BLaER1 treated with 17β-estradiol and CSF1 and Interleukin-3, amounts not matched to agents 10 nM and 100 nM (cell line): ENCODE measurements around the gene CEL.
A peak's percentile ranks its signal among the peaks of the same experiment; 100 is the strongest.
"Not testable (repeated sequence)": the region's sequence is repeated elsewhere in the genome, so short reads cannot be mapped to it uniquely, and the experiment has no call there.

Experiments used
- H3K27ac ChIP-seq, 11 experiments: shearing (Covaris generic); formaldehyde crosslinking; 2 replicates each; pipeline ENCODE4 v1.8.1; 2022
- H3K27me3 ChIP-seq, 11 experiments: shearing (Covaris generic); formaldehyde crosslinking; 2 replicates each; pipeline ENCODE4 v1.8.1; 2022
- H3K36me3 ChIP-seq, 11 experiments: shearing (Covaris generic); formaldehyde crosslinking; 2 replicates each; pipeline ENCODE4 v1.8.1; 2022
- H3K4me1 ChIP-seq, 10 experiments: shearing (Covaris generic); formaldehyde crosslinking; 2 replicates each; pipeline ENCODE4 v1.8.1; 2022
- H3K4me2 ChIP-seq, 11 experiments: shearing (Covaris generic); formaldehyde crosslinking; 2 replicates each; pipeline ENCODE4 v1.8.1; 2022
- H3K4me3 ChIP-seq, 10 experiments: shearing (Covaris generic); formaldehyde crosslinking; 2 replicates each; pipeline ENCODE4 v1.8.1; 2022
- H3K9ac ChIP-seq, 11 experiments: shearing (Covaris generic); formaldehyde crosslinking; 2 replicates each; pipeline ENCODE4 v1.8.1; 2022
- H3K9me3 ChIP-seq, 11 experiments: shearing (Covaris generic); formaldehyde crosslinking; replicated peaks in 1 of 11; 2 replicates each; pipeline ENCODE4 v1.8.1; 2022
- H4K20me1 ChIP-seq, 11 experiments: shearing (Covaris generic); formaldehyde crosslinking; 2 replicates each; pipeline ENCODE4 v1.8.1; 2022
- Cebpa-rat ChIP-seq, 11 experiments: shearing (Covaris generic); IDR thresholded peaks; 2 replicates each; pipeline ENCODE4 v1.8.1; 2022

Gene CEL

DNA sequence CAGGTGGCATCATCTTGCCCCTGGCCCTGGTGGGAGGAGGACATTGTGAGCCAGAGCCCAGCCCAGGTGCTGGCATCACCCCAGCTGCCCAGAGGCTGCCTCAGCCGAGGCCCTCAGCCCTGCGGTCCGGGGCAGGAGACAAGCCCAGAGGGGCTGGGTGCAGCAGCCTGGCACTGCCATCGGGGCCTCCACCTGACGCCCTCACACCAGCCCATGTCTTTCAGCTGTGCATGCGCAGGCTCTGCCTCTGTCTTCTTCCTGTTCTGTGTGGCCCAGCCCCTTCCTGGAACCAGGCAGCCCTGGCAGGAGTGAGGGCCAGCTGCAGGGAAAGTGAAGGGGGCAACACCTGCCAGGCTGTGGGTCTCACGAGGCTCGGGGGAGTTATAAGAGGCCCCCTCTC, 4.8 kb upstream of the CEL start:
- Histone ChIP-seq H3K4me2 (peak overlapping the region; percentile 72 to 97 (median 90)), H3K4me1 (peaks cover 62 to 78% (median 72%) of the 10 kb centered on the region in 10 experiments), H3K36me3 (peaks cover 45 to 69% (median 59%) of the 10 kb centered on the region in 11 experiments), H3K4me3 (peak overlapping the region in 2 of 10 experiments; percentile 26 to 49; a peak in 3 of 20 replicates), H3K9me3 (no peaks in the 10 kb centered on the region), H4K20me1 (peaks cover 0 to 61% (median 27%) of the 10 kb centered on the region in 11 experiments; a peak in 15 of 22 replicates), H3K27ac (peak overlapping the region; percentile 13 to 78 (median 57); a peak in 21 of 22 replicates), H3K27me3 (no peaks in the 10 kb centered on the region), H3K9ac (peak overlapping the region in 10 of 11 experiments; percentile 6 to 66 (median 46); a peak in 17 of 22 replicates)
- no peak for TF ChIP-seq Cebpa-rat (IDR thresholded peaks at IDR 0.05)

DNA sequence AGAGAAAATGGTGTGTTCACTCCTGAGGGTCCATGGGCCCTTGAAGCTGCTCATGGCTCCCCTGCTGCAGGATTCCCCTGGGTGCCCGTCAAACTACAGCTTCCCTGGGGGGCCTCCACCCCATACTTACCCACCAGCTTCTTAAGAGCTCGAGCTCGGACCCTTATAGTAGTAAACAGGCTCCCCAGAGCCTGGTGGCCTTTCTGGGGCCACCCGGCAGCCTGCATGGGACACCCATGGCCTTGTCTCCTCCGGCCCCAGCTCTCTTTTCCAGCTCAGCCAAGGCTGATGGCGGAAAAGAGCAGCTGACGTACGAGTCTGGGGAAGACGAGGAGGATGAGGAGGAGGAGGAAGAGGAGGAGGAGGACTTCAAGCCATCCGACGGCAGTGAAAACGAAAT, 4.2 kb upstream of the CEL start:
- Histone ChIP-seq H3K9ac (peak overlapping the region in 10 of 11 experiments; percentile 6 to 66 (median 43); a peak in 17 of 22 replicates), H3K9me3 (no peaks in the 10 kb centered on the region), H3K4me2 (peak overlapping the region; percentile 72 to 97 (median 90)), H3K4me1 (peaks cover 62 to 78% (median 74%) of the 10 kb centered on the region in 10 experiments), H3K4me3 (no peak overlapping the region; a peak in 2 of 20 replicates), H4K20me1 (peaks cover 0 to 61% (median 27%) of the 10 kb centered on the region in 11 experiments; a peak in 15 of 22 replicates), H3K36me3 (peaks cover 43 to 63% (median 54%) of the 10 kb centered on the region in 11 experiments), H3K27ac (peak overlapping the region; percentile 13 to 78 (median 57); a peak in 21 of 22 replicates), H3K27me3 (no peaks in the 10 kb centered on the region)
- no peak for TF ChIP-seq Cebpa-rat (IDR thresholded peaks at IDR 0.05)

DNA sequence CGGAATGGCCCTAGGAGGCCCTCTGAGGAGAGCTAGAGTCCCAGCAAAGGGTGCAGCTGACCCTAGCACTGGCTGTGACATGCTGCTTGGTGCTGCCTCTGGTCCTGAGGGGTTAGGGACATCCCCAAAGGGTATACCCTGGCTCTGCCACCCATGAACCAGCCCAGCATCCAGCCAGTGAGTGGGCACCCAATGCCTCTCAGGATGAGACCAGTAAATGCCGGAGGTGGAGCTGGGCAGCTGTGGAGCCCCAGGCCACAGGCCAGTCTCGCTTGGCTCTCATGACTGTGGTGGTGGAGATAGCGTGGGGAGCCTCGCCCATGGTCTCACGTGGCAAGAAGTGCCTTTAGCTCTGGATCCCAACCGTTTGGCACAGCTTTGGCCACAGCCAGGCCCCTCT, 3.7 kb upstream of the CEL start:
- Histone ChIP-seq H3K4me1 (peaks cover 62 to 80% (median 76%) of the 10 kb centered on the region in 10 experiments), H3K27ac (peak overlapping the region in 9 of 11 experiments; percentile 49 to 78 (median 67); a peak in 18 of 22 replicates), H3K9me3 (no peaks in the 10 kb centered on the region), H4K20me1 (peaks cover 0 to 62% (median 28%) of the 10 kb centered on the region in 11 experiments; a peak in 15 of 22 replicates), H3K36me3 (peaks cover 37 to 58% (median 49%) of the 10 kb centered on the region in 11 experiments), H3K4me2 (peak overlapping the region; percentile 72 to 97 (median 90)), H3K4me3 (no peak overlapping the region; a peak in 2 of 20 replicates), H3K27me3 (no peaks in the 10 kb centered on the region), H3K9ac (peak overlapping the region in 8 of 11 experiments; percentile 16 to 66 (median 50); a peak in 11 of 22 replicates)
- TF ChIP-seq Cebpa-rat (IDR thresholded peaks at IDR 0.05), result no peak

- no peaks in the 10 kb centered on the region for H3K9me3 ChIP-seq
- peak overlapping the region in 2 of 10 experiments; percentile 39 to 43; a peak in 4 of 20 replicates for H3K4me3 ChIP-seq
- peak overlapping the region; percentile 72 to 97 (median 90) for H3K4me2 ChIP-seq
- peaks cover 31 to 51% (median 42%) of the 10 kb centered on the region in 11 experiments for H3K36me3 ChIP-seq
- peak overlapping the region in 8 of 11 experiments; percentile 49 to 78 (median 72); a peak in 15 of 22 replicates for H3K27ac ChIP-seq
- peak overlapping the region in 7 of 11 experiments; percentile 16 to 66 (median 63); a peak in 8 of 22 replicates for H3K9ac ChIP-seq
- H3K4me1 ChIP-seq, result peaks cover 62 to 87% (median 83%) of the 10 kb centered on the region in 10 experiments
- H4K20me1 ChIP-seq, result peaks cover 0 to 69% (median 34%) of the 10 kb centered on the region in 11 experiments; a peak in 16 of 22 replicates
- no peaks in the 10 kb centered on the region for H3K27me3 ChIP-seq
- peak in 2 of 11 experiments; percentile 12 to 44; a peak in 1 of 22 replicates for TF ChIP-seq Cebpa-rat (IDR thresholded peaks at IDR 0.05)
These were observed 3.0 kb upstream of the CEL start for GRCh38 chr9:133058550-133059320.

- Histone ChIP-seq H4K20me1 (peaks cover 0 to 73% (median 36%) of the 10 kb centered on the region in 11 experiments; a peak in 16 of 22 replicates), H3K4me1 (peaks cover 62 to 96% (median 91%) of the 10 kb centered on the region in 10 experiments), H3K9ac (peak overlapping the region in 9 of 11 experiments; percentile 45 to 66 (median 63); a peak in 18 of 22 replicates), H3K36me3 (peaks cover 22 to 47% (median 33%) of the 10 kb centered on the region in 11 experiments; a peak in 21 of 22 replicates), H3K27me3 (no peaks in the 10 kb centered on the region), H3K4me3 (peak overlapping the region in 6 of 10 experiments; percentile 19 to 43 (median 30); a peak in 7 of 20 replicates), H3K9me3 (no peaks in the 10 kb centered on the region), H3K27ac (peak overlapping the region in 9 of 11 experiments; percentile 23 to 78 (median 67); a peak in 18 of 22 replicates), H3K4me2 (peak overlapping the region; percentile 72 to 97 (median 90))
- TF ChIP-seq Cebpa-rat (IDR thresholded peaks at IDR 0.05), result no peak
These were observed 2.2 kb upstream of the CEL start for GRCh38 chr9:133059623-133060022.

DNA sequence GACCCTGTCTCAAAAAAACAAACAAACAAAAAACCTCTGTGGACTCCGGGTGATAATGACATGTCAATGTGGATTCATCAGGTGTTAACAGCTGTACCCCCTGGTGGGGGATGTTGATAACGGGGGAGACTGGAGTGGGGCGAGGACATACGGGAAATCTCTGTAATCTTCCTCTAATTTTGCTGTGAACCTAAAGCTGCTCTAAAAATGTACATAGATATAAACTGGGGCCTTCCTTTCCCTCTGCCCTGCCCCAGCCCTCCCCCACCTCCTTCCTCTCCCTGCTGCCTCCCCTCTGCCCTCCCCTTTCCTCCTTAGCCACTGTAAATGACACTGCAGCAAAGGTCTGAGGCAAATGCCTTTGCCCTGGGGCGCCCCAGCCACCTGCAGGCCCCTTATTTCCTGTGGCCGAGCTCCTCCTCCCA, 1.4 kb upstream of the CEL start:
- Histone ChIP-seq H3K9ac (peak overlapping the region in 10 of 11 experiments; percentile 35 to 66 (median 63); a peak in 19 of 22 replicates), H3K4me3 (peak overlapping the region in 4 of 10 experiments; percentile 19 to 43 (median 26); a peak in 8 of 20 replicates), H3K9me3 (no peaks in the 10 kb centered on the region), H3K27me3 (no peaks in the 10 kb centered on the region), H3K27ac (peak overlapping the region in 10 of 11 experiments; percentile 23 to 78 (median 67); a peak in 18 of 22 replicates), H3K36me3 (peaks cover 14 to 47% (median 25%) of the 10 kb centered on the region in 11 experiments; a peak in 19 of 22 replicates), H3K4me2 (peak overlapping the region; percentile 72 to 97 (median 90)), H3K4me1 (peaks cover 60 to 94% (median 90%) of the 10 kb centered on the region in 10 experiments), H4K20me1 (peaks cover 0 to 70% (median 33%) of the 10 kb centered on the region in 11 experiments; a peak in 16 of 22 replicates)
- no peak for TF ChIP-seq Cebpa-rat (IDR thresholded peaks at IDR 0.05)

GRCh38 chr9:133061019-133061763, 590 bp upstream of the CEL start:
- Histone ChIP-seq H3K4me2 (peak overlapping the region; percentile 55 to 97 (median 90)), H3K36me3 (peaks cover 6 to 43% (median 19%) of the 10 kb centered on the region in 11 experiments; a peak in 18 of 22 replicates)

DNA sequence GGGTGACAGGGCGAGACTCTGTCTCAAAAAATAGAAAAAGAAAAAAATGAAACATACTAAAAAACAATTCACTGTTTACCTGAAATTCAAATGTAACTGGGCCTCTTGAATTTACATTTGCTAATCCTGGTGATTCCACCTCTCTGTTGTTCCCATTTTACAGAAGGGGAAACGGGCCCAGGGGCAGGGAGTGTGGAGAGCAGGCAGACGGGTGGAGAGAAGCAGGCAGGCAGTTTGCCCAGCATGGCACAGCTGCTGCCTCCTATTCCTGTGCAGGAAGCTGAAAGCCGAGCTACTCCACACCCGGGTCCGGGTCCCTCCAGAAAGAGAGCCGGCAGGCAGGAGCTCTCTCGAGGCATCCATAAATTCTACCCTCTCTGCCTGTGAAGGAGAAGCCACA, 788 bp downstream of the CEL start:
- Histone ChIP-seq H3K4me1 (peaks cover 39 to 72% (median 68%) of the 10 kb centered on the region in 10 experiments), H4K20me1 (peaks cover 0 to 49% (median 20%) of the 10 kb centered on the region in 11 experiments; a peak in 12 of 22 replicates), H3K36me3 (peaks cover 4 to 36% (median 10%) of the 10 kb centered on the region in 11 experiments; a peak in 17 of 22 replicates), H3K4me2 (peak overlapping the region in 8 of 11 experiments; percentile 30 to 80 (median 42); a peak in 9 of 22 replicates)
- not testable (repeated sequence) for H3K4me3 ChIP-seq, H3K27ac ChIP-seq, H3K9ac ChIP-seq, H3K9me3 ChIP-seq, H3K27me3 ChIP-seq

More at GRCh38 chr9:133061019-133061763, 590 bp upstream of the CEL start:
- Histone ChIP-seq H3K4me1 (peaks cover 53 to 86% (median 82%) of the 10 kb centered on the region in 10 experiments), H3K27ac (peak overlapping the region in 8 of 11 experiments; percentile 10 to 75 (median 47); a peak in 14 of 22 replicates), H3K9ac (peak overlapping the region in 8 of 11 experiments; percentile 15 to 63 (median 51); a peak in 12 of 22 replicates), H4K20me1 (peaks cover 0 to 62% (median 25%) of the 10 kb centered on the region in 11 experiments; a peak in 13 of 22 replicates)
- H3K4me3 ChIP-seq, H3K27me3 ChIP-seq, H3K9me3 ChIP-seq: not testable (repeated sequence)
